Keratinocyte (primary cell): ENCODE data around the gene BRIP1. TPM values are rescaled to one million over a fixed set of nuclear protein-coding genes. Genes with fewer than 3 reads are reported as not detected.

ENCODE experiments used
- DNase-seq: peaks from one replicate; pipeline ENCODE4 v3.0.0-alpha.2; 2011; ENCODE audit warnings: low read depth, missing footprints, low spot score
- FAIRE-seq: peaks from 2 replicates; lab custom pipeline; 2011; peaks lifted over from hg19 to GRCh38; lab: Jason Lieb, UNC
- H2AFZ ChIP-seq: 2 replicates; pipeline ENCODE4 v1.6.0; 2012; ENCODE audit warnings: low read length, control low read depth, inconsistent platforms; ENCODE audit not compliant: control insufficient read depth
- H3K27ac ChIP-seq: 2 replicates; pipeline ENCODE4 v1.5.1; 2011; ENCODE audit warnings: low read length; ENCODE audit not compliant: control insufficient read depth, insufficient read depth
- H3K27me3 ChIP-seq: 3 replicates; pipeline ENCODE4 v1.6.0; 2011; ENCODE audit warnings: low read length; ENCODE audit not compliant: control insufficient read depth, insufficient read depth; ENCODE audit errors: extremely low read depth
- H3K36me3 ChIP-seq, 2 experiments: 2 replicates in 1 of 2; 3 replicates in 1 of 2; pipeline ENCODE4 v1.5.1; 2011; ENCODE audit warnings: low read length in 2 of 2, mild to moderate bottlenecking in 1 of 2; ENCODE audit not compliant: control insufficient read depth in 2 of 2, insufficient read depth in 2 of 2; ENCODE audit errors: extremely low read depth in 1 of 2
- H3K4me1 ChIP-seq: 3 replicates; pipeline ENCODE4 v1.5.1; 2011; ENCODE audit warnings: low read length; ENCODE audit not compliant: control insufficient read depth, insufficient read depth; ENCODE audit errors: extremely low read depth
- H3K4me2 ChIP-seq: 3 replicates; pipeline ENCODE4 v1.6.0; 2011; ENCODE audit warnings: low read depth, low read length; ENCODE audit not compliant: control insufficient read depth, insufficient read depth; ENCODE audit errors: extremely low read depth
- H3K4me3 ChIP-seq, 3 experiments: fragments of 200-600 bp in 1 of 3; sonication (generic) in 1 of 3; 2 replicates in 2 of 3; 3 replicates in 1 of 3; pipeline ENCODE4 v1.5.1; 2011 to 2016; ENCODE audit warnings: low read length in 3 of 3, mild to moderate bottlenecking in 3 of 3, control low read depth in 2 of 3, inconsistent platforms in 1 of 3, low read depth in 1 of 3, mixed read lengths in 1 of 3, mixed run types in 1 of 3, moderate library complexity in 1 of 3; ENCODE audit not compliant: control insufficient read depth in 2 of 3, insufficient read depth in 2 of 3; ENCODE audit errors: extremely low read depth in 1 of 3
- H3K79me2 ChIP-seq: 2 replicates; pipeline ENCODE4 v1.6.0; 2012; ENCODE audit warnings: low read length; ENCODE audit not compliant: control insufficient read depth, insufficient read depth
- H3K9ac ChIP-seq: 3 replicates; pipeline ENCODE4 v1.6.0; 2011; ENCODE audit warnings: low read length; ENCODE audit not compliant: control insufficient read depth, insufficient read depth; ENCODE audit errors: extremely low read depth
- H3K9me1 ChIP-seq: 3 replicates; pipeline ENCODE4 v1.6.0; 2011; ENCODE audit warnings: low read length; ENCODE audit not compliant: control insufficient read depth, insufficient read depth; ENCODE audit errors: extremely low read depth
- H3K9me3 ChIP-seq: 2 replicates; pipeline ENCODE4 v1.5.1; 2012; ENCODE audit warnings: low read depth, low read length; ENCODE audit not compliant: control insufficient read depth
- H4K20me1 ChIP-seq: 3 replicates; pipeline ENCODE4 v1.6.0; 2011; ENCODE audit warnings: low read length; ENCODE audit not compliant: control insufficient read depth, insufficient read depth; ENCODE audit errors: extremely low read depth
- EZH2 ChIP-seq: IDR thresholded peaks from one replicate; pipeline ENCODE4 v1.6.1; 2012; ENCODE audit warnings: inconsistent platforms, mild to moderate bottlenecking, low read length, moderate library complexity
- dilution Hi-C: fragments of 300-500 bp; cut with MboI; formaldehyde crosslinking; loops from one replicate; pipeline ENCODE4 v1.7.0; 2020; ENCODE audit warnings: low sequenced_read_pairs; ENCODE audit not compliant: extremely low pct_ligation_motif_present
- polyA plus RNA-seq, 5 experiments: library from polyadenylated mRNA; depleted of rRNA in 3 of 5; stranded (reverse) in 3 of 5; stranded (forward) in 1 of 5; unstranded in 1 of 5; fragments of >200 nt; gene quantifications; 1 replicate in 1 of 5; 2 replicates in 3 of 5; 3 replicates in 1 of 5; pipeline versions ENCODE4 v1.2.1 to v1.2.3, GENCODE V29; 2011 to 2012; ENCODE audit warnings: missing spikeins in 2 of 5, low read depth in 1 of 5, low replicate concordance in 1 of 5
- TF ChIP-seq, protein P1 (sequence below), 3 experiments: IDR thresholded peaks in 1 of 3; conservative IDR thresholded peaks in 1 of 3; optimal IDR thresholded peaks in 1 of 3; 2 replicates in 2 of 3; 3 replicates in 1 of 3; pipeline versions ENCODE3 to v1.5.1; 2011; ENCODE audit warnings: low read length in 3 of 3, mild to moderate bottlenecking in 3 of 3, moderate library complexity in 2 of 3, control low read depth in 1 of 3, inconsistent platforms in 1 of 3; ENCODE audit not compliant: insufficient read depth in 2 of 3; ENCODE audit errors: extremely low read depth in 1 of 3

Gene BRIP1
- polyA plus RNA-seq, 1 donor (not counting 4 experiments of a cell fraction or from before 2014, with no cell fraction given), result 4.0 TPM

DNA sequence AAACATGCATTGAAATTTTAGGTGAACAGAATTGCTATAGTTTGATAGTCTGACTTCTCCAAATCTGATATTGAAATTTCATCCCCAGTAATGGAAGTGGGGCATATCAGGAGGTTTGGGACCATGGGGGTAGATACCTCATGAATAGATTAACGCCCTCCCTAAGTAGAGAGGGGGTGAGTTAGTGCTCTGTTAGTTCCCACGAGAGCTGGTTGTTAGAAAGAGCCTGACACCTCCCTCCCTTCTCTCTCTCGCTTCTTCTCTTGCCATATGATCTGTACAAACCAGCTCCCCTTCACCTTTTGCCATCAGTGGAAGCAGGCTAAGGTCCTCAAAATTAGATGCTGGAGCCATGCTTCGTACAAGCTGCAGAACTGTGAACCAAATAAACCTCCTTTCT is 78.8 kb downstream of the BRIP1 start:
- H3K9me1 ChIP-seq, result no peaks in the 10 kb centered on the region
- FAIRE-seq (no peak), DNase-seq (no peak)
- H2AFZ ChIP-seq, result no peak overlapping the region
- H3K27me3 ChIP-seq, result no peaks in the 10 kb centered on the region
- no peaks in the 10 kb centered on the region for H3K36me3 ChIP-seq
- no peak overlapping the region for H3K9ac ChIP-seq
- no peak for TF ChIP-seq EZH2
- TF ChIP-seq, protein P1, sequence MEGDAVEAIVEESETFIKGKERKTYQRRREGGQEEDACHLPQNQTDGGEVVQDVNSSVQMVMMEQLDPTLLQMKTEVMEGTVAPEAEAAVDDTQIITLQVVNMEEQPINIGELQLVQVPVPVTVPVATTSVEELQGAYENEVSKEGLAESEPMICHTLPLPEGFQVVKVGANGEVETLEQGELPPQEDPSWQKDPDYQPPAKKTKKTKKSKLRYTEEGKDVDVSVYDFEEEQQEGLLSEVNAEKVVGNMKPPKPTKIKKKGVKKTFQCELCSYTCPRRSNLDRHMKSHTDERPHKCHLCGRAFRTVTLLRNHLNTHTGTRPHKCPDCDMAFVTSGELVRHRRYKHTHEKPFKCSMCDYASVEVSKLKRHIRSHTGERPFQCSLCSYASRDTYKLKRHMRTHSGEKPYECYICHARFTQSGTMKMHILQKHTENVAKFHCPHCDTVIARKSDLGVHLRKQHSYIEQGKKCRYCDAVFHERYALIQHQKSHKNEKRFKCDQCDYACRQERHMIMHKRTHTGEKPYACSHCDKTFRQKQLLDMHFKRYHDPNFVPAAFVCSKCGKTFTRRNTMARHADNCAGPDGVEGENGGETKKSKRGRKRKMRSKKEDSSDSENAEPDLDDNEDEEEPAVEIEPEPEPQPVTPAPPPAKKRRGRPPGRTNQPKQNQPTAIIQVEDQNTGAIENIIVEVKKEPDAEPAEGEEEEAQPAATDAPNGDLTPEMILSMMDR (optimal IDR thresholded peaks at IDR 0.05 in 1 of 3, IDR thresholded peaks at IDR 0.05 in 1 of 3, conservative IDR thresholded peaks at IDR 0.05 in 1 of 3; ENCODE audit: extremely low read depth in 1 of 3, insufficient read depth in 2 of 3, low read length in 3 of 3), result no peak
- H3K79me2 ChIP-seq, result no peaks in the 10 kb centered on the region
- H3K9me3 ChIP-seq, result no peaks in the 10 kb centered on the region
- H4K20me1 ChIP-seq, result no peaks in the 10 kb centered on the region
- no peak overlapping the region for H3K4me2 ChIP-seq
- no peak overlapping the region for H3K27ac ChIP-seq
- dilution Hi-C loops, result no loop called here
- H3K4me1 ChIP-seq, result no peaks in the 10 kb centered on the region
- no peak overlapping the region for H3K4me3 ChIP-seq

GRCh38 chr17:61783556-61784304 is 79.6 kb downstream of the BRIP1 start:
- Histone ChIP-seq H2AFZ (no peak overlapping the region), H4K20me1 (no peaks in the 10 kb centered on the region), H3K9me3 (no peaks in the 10 kb centered on the region), H3K36me3 (no peaks in the 10 kb centered on the region), H3K4me2 (no peak overlapping the region), H3K27me3 (no peaks in the 10 kb centered on the region), H3K4me3 (no peak overlapping the region), H3K9me1 (no peaks in the 10 kb centered on the region), H3K27ac (no peak overlapping the region), H3K79me2 (no peaks in the 10 kb centered on the region), H3K4me1 (no peaks in the 10 kb centered on the region), H3K9ac (no peak overlapping the region)
- TF ChIP-seq, protein P1 (optimal IDR thresholded peaks at IDR 0.05 in 1 of 3, IDR thresholded peaks at IDR 0.05 in 1 of 3, conservative IDR thresholded peaks at IDR 0.05 in 1 of 3; ENCODE audit: extremely low read depth in 1 of 3, insufficient read depth in 2 of 3, low read length in 3 of 3), result no peak
- no peak for TF ChIP-seq EZH2
- dilution Hi-C loops, result no loop called here
- FAIRE-seq (no peak), DNase-seq (no peak)
